Spleen (tissue), 7 donors: Measurements from ENCODE around the gene ANO1.

Experiments used
- POLR2A ChIP-seq, 3 donors: fragments of 450-650 bp; IDR thresholded peaks; one replicate each; pipeline ENCODE4 v1.5.1; 2017; ENCODE audit warnings: antibody characterized with exemption in 3 of 3, mild to moderate bottlenecking in 1 of 3
- TF ChIP-seq, protein P1 (sequence below), 11 experiments: fragments of 200-600 bp in 7 of 11; fragments of 450-650 bp in 4 of 11; sonication (generic) in 4 of 11; IDR thresholded peaks in 8 of 11; conservative IDR thresholded peaks in 3 of 11; 1 replicate in 7 of 11; 2 replicates in 4 of 11; pipeline versions ENCODE4 v1.4.0 to v1.8.0; 2016 to 2021; ENCODE audit warnings: antibody characterized with exemption in 11 of 11, inconsistent platforms in 4 of 11, mild to moderate bottlenecking in 1 of 11
- donor health status: DM: no; HTN: no; CAD: no; lungs with moderate emphysema.
- donor health status: DM: no; HTN: no; CAD: no.
- donor health status: DM: no; HTN: no; CAD: no.

DNA sequence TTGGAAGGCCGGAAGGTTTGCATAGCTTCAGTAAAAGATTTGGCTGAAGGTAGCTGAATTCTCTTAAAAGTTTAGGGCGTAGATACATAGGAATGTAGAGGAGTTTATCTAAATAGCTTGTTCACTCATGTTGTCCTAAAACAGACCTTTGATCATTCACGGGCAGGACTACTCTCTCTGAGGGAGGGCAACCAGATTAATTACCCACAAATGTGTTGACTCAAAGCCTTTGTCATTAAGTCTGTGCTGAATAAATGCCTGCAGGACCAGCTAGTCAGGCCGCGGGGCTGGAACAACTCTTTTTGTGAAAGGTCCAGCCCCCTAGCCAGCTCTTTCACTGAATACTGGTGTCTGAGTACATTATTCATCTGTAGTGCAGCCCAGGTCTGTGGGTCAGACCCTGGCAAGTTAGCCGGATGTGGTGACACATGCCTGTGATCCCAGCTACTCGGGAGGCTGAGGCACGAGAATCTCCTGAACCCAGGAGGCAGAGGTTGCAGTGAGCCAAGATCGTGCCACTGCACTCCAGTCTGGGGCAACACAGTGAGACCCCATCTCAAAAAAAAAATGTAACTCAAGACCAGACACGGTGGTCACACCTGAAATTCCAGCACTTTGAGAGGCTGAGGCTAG is 122.2 kb downstream of the ANO1 start:
- TF ChIP-seq, protein P1, sequence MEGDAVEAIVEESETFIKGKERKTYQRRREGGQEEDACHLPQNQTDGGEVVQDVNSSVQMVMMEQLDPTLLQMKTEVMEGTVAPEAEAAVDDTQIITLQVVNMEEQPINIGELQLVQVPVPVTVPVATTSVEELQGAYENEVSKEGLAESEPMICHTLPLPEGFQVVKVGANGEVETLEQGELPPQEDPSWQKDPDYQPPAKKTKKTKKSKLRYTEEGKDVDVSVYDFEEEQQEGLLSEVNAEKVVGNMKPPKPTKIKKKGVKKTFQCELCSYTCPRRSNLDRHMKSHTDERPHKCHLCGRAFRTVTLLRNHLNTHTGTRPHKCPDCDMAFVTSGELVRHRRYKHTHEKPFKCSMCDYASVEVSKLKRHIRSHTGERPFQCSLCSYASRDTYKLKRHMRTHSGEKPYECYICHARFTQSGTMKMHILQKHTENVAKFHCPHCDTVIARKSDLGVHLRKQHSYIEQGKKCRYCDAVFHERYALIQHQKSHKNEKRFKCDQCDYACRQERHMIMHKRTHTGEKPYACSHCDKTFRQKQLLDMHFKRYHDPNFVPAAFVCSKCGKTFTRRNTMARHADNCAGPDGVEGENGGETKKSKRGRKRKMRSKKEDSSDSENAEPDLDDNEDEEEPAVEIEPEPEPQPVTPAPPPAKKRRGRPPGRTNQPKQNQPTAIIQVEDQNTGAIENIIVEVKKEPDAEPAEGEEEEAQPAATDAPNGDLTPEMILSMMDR (IDR thresholded peaks at IDR 0.05 in 8 of 11, conservative IDR thresholded peaks at IDR 0.05 in 3 of 11) = no peak
- TF ChIP-seq POLR2A (IDR thresholded peaks at IDR 0.05) = no peak
